ENCODE data around the gene ZSWIM3. TPM values are rescaled to one million over a fixed set of nuclear protein-coding genes. Genes with fewer than 3 reads are reported as not detected.
A peak's percentile ranks its signal among the peaks of the same experiment; 100 is the strongest.

The ZSWIM3 gene
- total and polyA plus RNA-seq, 2 of the 13 experiments (the other 11 are each of a cell fraction or from before 2014, with no cell fraction given) = 5.2 to 5.8 TPM

DNA sequence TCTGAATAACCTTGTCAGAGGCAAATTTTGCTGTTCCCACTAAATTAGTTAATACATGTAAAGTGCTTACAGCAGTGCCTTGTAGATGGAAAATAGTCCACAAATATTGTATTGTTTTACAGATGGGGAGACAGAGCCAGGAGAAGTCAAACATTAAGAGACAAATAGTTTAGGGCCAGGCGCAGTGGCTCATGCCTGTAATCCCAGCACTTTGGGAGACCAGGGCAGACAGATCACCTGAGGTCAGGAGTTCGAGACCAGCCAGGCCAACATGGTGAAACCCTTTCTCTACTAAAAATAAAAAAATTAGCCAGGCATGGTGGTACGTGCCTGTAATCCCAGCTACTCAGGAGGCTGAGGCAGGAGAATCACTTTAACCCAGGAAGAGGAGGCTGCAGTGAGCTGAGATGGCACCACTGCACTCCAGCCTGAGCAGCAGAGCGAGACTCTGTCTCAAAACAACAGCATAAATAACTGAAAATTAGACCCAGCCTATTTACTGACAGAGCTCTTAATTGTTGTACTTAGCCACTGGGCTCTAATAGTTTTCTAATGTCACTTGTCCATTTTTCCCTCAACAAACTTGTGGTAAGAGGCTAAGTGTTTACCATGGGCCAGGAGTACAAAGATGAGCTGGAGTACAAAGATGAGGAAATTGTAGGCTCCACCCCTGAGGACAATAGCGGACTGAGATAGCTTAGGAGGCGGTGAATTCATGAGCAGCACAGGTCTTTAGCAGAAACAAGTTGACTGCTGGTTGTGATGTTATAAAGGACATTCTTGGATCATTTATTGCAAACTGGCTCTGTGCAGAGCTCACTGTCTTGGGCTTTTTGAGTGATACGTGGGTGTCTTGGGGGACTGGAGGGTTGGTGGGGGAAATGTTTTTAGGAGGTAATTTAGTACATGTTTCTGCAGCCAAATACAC lies 6.4 kb downstream of the ZSWIM3 start (continued):
- TF ChIP-seq, protein P1, sequence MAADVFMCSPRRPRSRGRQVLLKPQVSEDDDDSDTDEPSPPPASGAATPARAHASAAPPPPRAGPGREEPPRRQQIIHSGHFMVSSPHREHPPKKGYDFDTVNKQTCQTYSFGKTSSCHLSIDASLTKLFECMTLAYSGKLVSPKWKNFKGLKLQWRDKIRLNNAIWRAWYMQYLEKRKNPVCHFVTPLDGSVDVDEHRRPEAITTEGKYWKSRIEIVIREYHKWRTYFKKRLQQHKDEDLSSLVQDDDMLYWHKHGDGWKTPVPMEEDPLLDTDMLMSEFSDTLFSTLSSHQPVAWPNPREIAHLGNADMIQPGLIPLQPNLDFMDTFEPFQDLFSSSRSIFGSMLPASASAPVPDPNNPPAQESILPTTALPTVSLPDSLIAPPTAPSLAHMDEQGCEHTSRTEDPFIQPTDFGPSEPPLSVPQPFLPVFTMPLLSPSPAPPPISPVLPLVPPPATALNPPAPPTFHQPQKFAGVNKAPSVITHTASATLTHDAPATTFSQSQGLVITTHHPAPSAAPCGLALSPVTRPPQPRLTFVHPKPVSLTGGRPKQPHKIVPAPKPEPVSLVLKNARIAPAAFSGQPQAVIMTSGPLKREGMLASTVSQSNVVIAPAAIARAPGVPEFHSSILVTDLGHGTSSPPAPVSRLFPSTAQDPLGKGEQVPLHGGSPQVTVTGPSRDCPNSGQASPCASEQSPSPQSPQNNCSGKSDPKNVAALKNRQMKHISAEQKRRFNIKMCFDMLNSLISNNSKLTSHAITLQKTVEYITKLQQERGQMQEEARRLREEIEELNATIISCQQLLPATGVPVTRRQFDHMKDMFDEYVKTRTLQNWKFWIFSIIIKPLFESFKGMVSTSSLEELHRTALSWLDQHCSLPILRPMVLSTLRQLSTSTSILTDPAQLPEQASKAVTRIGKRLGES (CRISPR knock-in tag; IDR thresholded peaks at IDR 0.05; ENCODE audit: borderline replicate concordance) = no peak
- TF ChIP-seq, protein P2, sequence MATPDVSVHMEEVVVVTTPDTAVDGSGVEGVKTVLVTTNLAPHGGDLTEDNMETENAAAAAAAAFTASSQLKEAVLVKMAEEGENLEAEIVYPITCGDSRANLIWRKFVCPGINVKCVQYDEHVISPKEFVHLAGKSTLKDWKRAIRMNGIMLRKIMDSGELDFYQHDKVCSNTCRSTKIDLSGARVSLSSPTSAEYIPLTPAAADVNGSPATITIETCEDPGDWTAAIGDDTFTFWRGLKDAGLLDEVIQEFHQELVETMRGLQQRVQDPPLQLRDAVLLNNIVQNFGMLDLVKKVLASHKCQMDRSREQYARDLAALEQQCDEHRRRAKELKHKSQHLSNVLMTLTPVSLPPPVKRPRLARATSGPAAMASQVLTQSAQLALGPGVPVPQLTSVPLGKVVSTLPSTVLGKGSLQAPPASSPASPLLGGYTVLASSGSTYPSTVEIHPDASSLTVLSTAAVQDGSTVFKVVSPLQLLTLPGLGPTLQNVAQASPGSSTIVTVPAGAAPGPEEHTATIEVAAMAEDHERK (CRISPR knock-in tag; IDR thresholded peaks at IDR 0.05; ENCODE audit: low read depth) = no peak
- TF ChIP-seq ZNF7 (CRISPR knock-in tag; IDR thresholded peaks at IDR 0.05) = peak; percentile 68
- TF ChIP-seq, protein P3, sequence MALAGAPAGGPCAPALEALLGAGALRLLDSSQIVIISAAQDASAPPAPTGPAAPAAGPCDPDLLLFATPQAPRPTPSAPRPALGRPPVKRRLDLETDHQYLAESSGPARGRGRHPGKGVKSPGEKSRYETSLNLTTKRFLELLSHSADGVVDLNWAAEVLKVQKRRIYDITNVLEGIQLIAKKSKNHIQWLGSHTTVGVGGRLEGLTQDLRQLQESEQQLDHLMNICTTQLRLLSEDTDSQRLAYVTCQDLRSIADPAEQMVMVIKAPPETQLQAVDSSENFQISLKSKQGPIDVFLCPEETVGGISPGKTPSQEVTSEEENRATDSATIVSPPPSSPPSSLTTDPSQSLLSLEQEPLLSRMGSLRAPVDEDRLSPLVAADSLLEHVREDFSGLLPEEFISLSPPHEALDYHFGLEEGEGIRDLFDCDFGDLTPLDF (CRISPR knock-in tag; IDR thresholded peaks at IDR 0.05) = no peak
- TF ChIP-seq, protein P4, sequence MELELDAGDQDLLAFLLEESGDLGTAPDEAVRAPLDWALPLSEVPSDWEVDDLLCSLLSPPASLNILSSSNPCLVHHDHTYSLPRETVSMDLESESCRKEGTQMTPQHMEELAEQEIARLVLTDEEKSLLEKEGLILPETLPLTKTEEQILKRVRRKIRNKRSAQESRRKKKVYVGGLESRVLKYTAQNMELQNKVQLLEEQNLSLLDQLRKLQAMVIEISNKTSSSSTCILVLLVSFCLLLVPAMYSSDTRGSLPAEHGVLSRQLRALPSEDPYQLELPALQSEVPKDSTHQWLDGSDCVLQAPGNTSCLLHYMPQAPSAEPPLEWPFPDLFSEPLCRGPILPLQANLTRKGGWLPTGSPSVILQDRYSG (CRISPR knock-in tag; IDR thresholded peaks at IDR 0.05) = no peak
- TF ChIP-seq ZNF619 (CRISPR knock-in tag; IDR thresholded peaks at IDR 0.05) = no peak
- TF ChIP-seq AGO2 (optimal IDR thresholded peaks at IDR 0.05; ENCODE audit: low read depth, low read length) = no peak
- TF ChIP-seq, protein P5, sequence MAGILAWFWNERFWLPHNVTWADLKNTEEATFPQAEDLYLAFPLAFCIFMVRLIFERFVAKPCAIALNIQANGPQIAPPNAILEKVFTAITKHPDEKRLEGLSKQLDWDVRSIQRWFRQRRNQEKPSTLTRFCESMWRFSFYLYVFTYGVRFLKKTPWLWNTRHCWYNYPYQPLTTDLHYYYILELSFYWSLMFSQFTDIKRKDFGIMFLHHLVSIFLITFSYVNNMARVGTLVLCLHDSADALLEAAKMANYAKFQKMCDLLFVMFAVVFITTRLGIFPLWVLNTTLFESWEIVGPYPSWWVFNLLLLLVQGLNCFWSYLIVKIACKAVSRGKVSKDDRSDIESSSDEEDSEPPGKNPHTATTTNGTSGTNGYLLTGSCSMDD (CRISPR knock-in tag; IDR thresholded peaks at IDR 0.05) = no peak
- no peak for TF ChIP-seq SMAD9 (CRISPR knock-in tag; IDR thresholded peaks at IDR 0.05)
- TF ChIP-seq, protein P6, sequence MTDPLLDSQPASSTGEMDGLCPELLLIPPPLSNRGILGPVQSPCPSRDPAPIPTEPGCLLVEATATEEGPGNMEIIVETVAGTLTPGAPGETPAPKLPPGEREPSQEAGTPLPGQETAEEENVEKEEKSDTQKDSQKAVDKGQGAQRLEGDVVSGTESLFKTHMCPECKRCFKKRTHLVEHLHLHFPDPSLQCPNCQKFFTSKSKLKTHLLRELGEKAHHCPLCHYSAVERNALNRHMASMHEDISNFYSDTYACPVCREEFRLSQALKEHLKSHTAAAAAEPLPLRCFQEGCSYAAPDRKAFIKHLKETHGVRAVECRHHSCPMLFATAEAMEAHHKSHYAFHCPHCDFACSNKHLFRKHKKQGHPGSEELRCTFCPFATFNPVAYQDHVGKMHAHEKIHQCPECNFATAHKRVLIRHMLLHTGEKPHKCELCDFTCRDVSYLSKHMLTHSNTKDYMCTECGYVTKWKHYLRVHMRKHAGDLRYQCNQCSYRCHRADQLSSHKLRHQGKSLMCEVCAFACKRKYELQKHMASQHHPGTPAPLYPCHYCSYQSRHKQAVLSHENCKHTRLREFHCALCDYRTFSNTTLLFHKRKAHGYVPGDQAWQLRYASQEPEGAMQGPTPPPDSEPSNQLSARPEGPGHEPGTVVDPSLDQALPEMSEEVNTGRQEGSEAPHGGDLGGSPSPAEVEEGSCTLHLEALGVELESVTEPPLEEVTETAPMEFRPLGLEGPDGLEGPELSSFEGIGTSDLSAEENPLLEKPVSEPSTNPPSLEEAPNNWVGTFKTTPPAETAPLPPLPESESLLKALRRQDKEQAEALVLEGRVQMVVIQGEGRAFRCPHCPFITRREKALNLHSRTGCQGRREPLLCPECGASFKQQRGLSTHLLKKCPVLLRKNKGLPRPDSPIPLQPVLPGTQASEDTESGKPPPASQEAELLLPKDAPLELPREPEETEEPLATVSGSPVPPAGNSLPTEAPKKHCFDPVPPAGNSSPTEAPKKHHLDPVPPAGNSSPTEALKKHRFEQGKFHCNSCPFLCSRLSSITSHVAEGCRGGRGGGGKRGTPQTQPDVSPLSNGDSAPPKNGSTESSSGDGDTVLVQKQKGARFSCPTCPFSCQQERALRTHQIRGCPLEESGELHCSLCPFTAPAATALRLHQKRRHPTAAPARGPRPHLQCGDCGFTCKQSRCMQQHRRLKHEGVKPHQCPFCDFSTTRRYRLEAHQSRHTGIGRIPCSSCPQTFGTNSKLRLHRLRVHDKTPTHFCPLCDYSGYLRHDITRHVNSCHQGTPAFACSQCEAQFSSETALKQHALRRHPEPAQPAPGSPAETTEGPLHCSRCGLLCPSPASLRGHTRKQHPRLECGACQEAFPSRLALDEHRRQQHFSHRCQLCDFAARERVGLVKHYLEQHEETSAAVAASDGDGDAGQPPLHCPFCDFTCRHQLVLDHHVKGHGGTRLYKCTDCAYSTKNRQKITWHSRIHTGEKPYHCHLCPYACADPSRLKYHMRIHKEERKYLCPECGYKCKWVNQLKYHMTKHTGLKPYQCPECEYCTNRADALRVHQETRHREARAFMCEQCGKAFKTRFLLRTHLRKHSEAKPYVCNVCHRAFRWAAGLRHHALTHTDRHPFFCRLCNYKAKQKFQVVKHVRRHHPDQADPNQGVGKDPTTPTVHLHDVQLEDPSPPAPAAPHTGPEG (CRISPR knock-in tag; IDR thresholded peaks at IDR 0.05) = no peak
- peak; percentile 32; the same call in 1 of the 2 replicates for TF ChIP-seq SMARCC2 (IDR thresholded peaks at IDR 0.05)

All from HepG2 (cell line).